ENCODE measurements around the gene SCN10A.

The SCN10A gene

DNA sequence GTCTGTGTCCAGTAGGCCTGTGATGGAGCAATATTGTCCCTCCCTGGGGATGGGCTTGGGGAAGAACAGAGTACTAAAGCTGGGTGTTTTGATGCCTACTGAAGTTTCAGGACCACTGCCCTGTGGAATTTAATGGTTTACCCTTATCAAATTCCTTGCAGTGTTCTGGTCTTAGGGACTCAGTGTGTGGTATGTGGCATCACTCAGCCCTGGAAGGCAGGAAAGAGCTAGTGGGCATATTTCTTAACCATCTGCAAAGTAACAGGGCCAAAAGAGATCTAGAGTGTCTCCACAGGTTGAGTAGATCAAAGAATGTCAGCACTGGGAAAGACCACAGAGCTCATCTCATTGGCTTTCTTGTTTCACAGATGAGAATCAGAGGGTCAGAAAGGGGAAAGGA, 11.8 kb upstream of the SCN10A start:
- Histone ChIP-seq H2AK5ac (ENCODE audit: low read length) (no peak overlapping the region), H3K79me2 (ENCODE audit: control insufficient read depth, insufficient read depth, low read length) (no peaks in the 10 kb centered on the region), H3K4me2 (ENCODE audit: low read length) (no peak overlapping the region), H3K4me3 (ENCODE audit: low read length) (no peak overlapping the region), H3K27me3 (ENCODE audit: insufficient read depth, low read length, poor library complexity) (no peaks in the 10 kb centered on the region), H2BK120ac (ENCODE audit: low read depth, low read length) (no peak overlapping the region), H3K56ac (ENCODE audit: low read length) (no peak overlapping the region), H4K8ac (ENCODE audit: low read depth, low read length) (no peak overlapping the region), H3K4me1 (ENCODE audit: control insufficient read depth, low read depth, low read length) (no peaks in the 10 kb centered on the region), H3K23ac (ENCODE audit: low read length) (no peak overlapping the region), H3K36me3 (ENCODE audit: control insufficient read depth, insufficient read depth, low read length) (no peaks in the 10 kb centered on the region), H2BK5ac (ENCODE audit: low read length) (no peak overlapping the region), H3K79me1 (ENCODE audit: low read length) (no peaks in the 10 kb centered on the region), H3K9ac (ENCODE audit: low read length) (no peak overlapping the region), H3K4ac (ENCODE audit: low read depth, low read length) (no peak overlapping the region), H2BK15ac (replicated peaks; ENCODE audit: low read depth) (no peak overlapping the region), H3K18ac (ENCODE audit: low read length) (no peak overlapping the region), H3K27ac (ENCODE audit: low read depth, low read length) (no peak overlapping the region), H4K5ac (ENCODE audit: low read length) (no peak overlapping the region)
- no peak for DNase-seq

DNA sequence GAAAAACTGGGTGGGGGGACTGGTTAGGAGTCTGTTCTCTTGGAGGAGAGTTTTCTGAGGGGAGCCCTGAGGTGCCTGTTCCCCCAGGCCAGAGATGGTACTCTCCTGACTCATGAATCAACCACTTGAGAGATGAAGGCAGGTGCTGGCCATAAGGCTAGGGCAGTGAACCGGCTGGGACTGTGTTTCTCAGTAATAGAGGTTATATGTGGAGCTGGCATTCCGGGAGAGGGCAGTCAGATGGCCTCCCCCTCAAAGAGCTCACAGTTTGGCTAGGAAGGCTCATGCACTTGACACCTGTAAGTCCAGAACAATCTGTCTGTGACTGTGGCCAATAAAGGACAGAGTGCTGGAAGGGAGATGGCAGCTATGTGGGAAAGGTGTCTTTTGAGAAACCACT, 10.0 kb upstream of the SCN10A start:
- H3K9ac ChIP-seq (ENCODE audit: low read length): no peak overlapping the region
- no CpG with 5 or more reads among the region's 2 CpGs for WGBS (ENCODE audit: extremely low coverage, insufficient coverage, low lambda C conversion rate)
- no peak overlapping the region for H4K8ac ChIP-seq (ENCODE audit: low read depth, low read length)
- H3K4ac ChIP-seq (ENCODE audit: low read depth, low read length): no peak overlapping the region
- no peak overlapping the region for H3K18ac ChIP-seq (ENCODE audit: low read length)
- no peaks in the 10 kb centered on the region for H3K36me3 ChIP-seq (ENCODE audit: control insufficient read depth, insufficient read depth, low read length)
- no peak overlapping the region for H3K4me3 ChIP-seq (ENCODE audit: low read length)
- no peak overlapping the region for H2BK120ac ChIP-seq (ENCODE audit: low read depth, low read length)
- H3K27ac ChIP-seq (ENCODE audit: low read depth, low read length): no peak overlapping the region
- no peaks in the 10 kb centered on the region for H3K79me1 ChIP-seq (ENCODE audit: low read length)
- H3K4me1 ChIP-seq (ENCODE audit: control insufficient read depth, low read depth, low read length): no peaks in the 10 kb centered on the region
- no peak overlapping the region for H3K4me2 ChIP-seq (ENCODE audit: low read length)
- H3K27me3 ChIP-seq (ENCODE audit: insufficient read depth, low read length, poor library complexity): no peaks in the 10 kb centered on the region
- H2AK5ac ChIP-seq (ENCODE audit: low read length): no peak overlapping the region
- no peak overlapping the region for H2BK15ac ChIP-seq (replicated peaks; ENCODE audit: low read depth)
- no peak overlapping the region for H3K23ac ChIP-seq (ENCODE audit: low read length)
- H2BK5ac ChIP-seq (ENCODE audit: low read length): no peak overlapping the region
- H3K56ac ChIP-seq (ENCODE audit: low read length): no peak overlapping the region
- no peaks in the 10 kb centered on the region for H3K79me2 ChIP-seq (ENCODE audit: control insufficient read depth, insufficient read depth, low read length)
- H4K5ac ChIP-seq (ENCODE audit: low read length): no peak overlapping the region
- DNase-seq: no peak

DNA sequence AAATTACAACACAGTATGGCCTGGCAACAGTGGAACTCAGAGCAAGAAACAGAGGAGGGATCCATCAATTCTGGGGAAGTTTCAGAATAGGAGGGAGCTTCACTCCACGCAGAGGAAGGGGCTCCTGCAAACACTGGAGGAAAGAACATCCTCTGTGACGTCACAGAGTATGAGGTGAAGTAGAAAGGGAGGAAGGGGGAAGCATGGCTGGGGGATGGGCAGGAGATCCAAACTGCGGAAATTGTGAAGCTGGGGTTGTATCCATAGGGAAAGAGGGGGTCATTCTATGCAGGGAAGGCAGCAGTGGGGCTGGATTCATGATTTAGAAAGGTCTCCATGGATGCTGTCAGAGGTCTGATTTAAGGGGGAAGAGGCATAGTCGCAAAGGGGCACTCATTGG, 8.3 kb upstream of the SCN10A start:
- no peaks in the 10 kb centered on the region for H3K79me2 ChIP-seq (ENCODE audit: control insufficient read depth, insufficient read depth, low read length)
- H3K4me2 ChIP-seq (ENCODE audit: low read length): no peak overlapping the region
- H3K36me3 ChIP-seq (ENCODE audit: control insufficient read depth, insufficient read depth, low read length): no peaks in the 10 kb centered on the region
- no peak overlapping the region for H2BK15ac ChIP-seq (replicated peaks; ENCODE audit: low read depth)
- H2BK120ac ChIP-seq (ENCODE audit: low read depth, low read length): no peak overlapping the region
- H3K4me1 ChIP-seq (ENCODE audit: control insufficient read depth, low read depth, low read length): no peaks in the 10 kb centered on the region
- no peak overlapping the region for H2AK5ac ChIP-seq (ENCODE audit: low read length)
- no peak overlapping the region for H3K4ac ChIP-seq (ENCODE audit: low read depth, low read length)
- H3K27me3 ChIP-seq (ENCODE audit: insufficient read depth, low read length, poor library complexity): no peaks in the 10 kb centered on the region
- no peaks in the 10 kb centered on the region for H3K79me1 ChIP-seq (ENCODE audit: low read length)
- no CpG with 5 or more reads among the region's 4 CpGs for WGBS (ENCODE audit: extremely low coverage, insufficient coverage, low lambda C conversion rate)
- H4K5ac ChIP-seq (ENCODE audit: low read length): no peak overlapping the region
- no peak overlapping the region for H4K8ac ChIP-seq (ENCODE audit: low read depth, low read length)
- H3K27ac ChIP-seq (ENCODE audit: low read depth, low read length): no peak overlapping the region
- H2BK5ac ChIP-seq (ENCODE audit: low read length): no peak overlapping the region
- H3K9ac ChIP-seq (ENCODE audit: low read length): no peak overlapping the region
- H3K4me3 ChIP-seq (ENCODE audit: low read length): no peak overlapping the region
- H3K23ac ChIP-seq (ENCODE audit: low read length): no peak overlapping the region
- H3K56ac ChIP-seq (ENCODE audit: low read length): no peak overlapping the region
- no peak overlapping the region for H3K18ac ChIP-seq (ENCODE audit: low read length)
- no peak for DNase-seq

DNA sequence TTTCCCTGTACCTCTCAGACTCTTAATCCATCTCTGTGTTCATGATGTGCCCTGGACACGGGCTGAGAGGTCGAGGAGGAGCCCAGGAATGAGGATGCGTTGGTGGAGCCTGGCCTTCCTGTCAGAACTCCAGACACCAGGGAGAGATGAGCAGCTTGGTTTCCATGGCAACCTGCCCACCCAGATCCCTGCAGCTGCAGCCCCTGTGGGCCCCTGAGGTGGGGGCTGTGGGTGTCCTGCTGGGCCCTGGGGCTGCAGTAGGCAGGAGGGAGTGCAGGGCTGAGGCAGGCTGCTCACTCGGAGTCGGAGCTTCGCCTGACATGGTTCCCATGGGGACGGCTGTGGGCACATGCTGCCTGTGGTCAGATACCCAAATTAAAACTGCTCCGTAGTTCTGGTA, 7.7 kb upstream of the SCN10A start:
- H3K79me2 ChIP-seq (ENCODE audit: control insufficient read depth, insufficient read depth, low read length): no peaks in the 10 kb centered on the region
- no CpG with 5 or more reads among the region's 8 CpGs for WGBS (ENCODE audit: extremely low coverage, insufficient coverage, low lambda C conversion rate)
- H3K4me2 ChIP-seq (ENCODE audit: low read length): no peak overlapping the region
- no peak overlapping the region for H4K5ac ChIP-seq (ENCODE audit: low read length)
- H2BK5ac ChIP-seq (ENCODE audit: low read length): no peak overlapping the region
- H2BK120ac ChIP-seq (ENCODE audit: low read depth, low read length): no peak overlapping the region
- H4K8ac ChIP-seq (ENCODE audit: low read depth, low read length): no peak overlapping the region
- no peak overlapping the region for H3K4me3 ChIP-seq (ENCODE audit: low read length)
- no peaks in the 10 kb centered on the region for H3K79me1 ChIP-seq (ENCODE audit: low read length)
- no peak overlapping the region for H2AK5ac ChIP-seq (ENCODE audit: low read length)
- H3K4me1 ChIP-seq (ENCODE audit: control insufficient read depth, low read depth, low read length): no peaks in the 10 kb centered on the region
- no peak overlapping the region for H3K27ac ChIP-seq (ENCODE audit: low read depth, low read length)
- DNase-seq: no peak
- H2BK15ac ChIP-seq (replicated peaks; ENCODE audit: low read depth): no peak overlapping the region
- H3K27me3 ChIP-seq (ENCODE audit: insufficient read depth, low read length, poor library complexity): no peaks in the 10 kb centered on the region
- no peak overlapping the region for H3K4ac ChIP-seq (ENCODE audit: low read depth, low read length)
- no peaks in the 10 kb centered on the region for H3K36me3 ChIP-seq (ENCODE audit: control insufficient read depth, insufficient read depth, low read length)
- H3K56ac ChIP-seq (ENCODE audit: low read length): no peak overlapping the region
- H3K23ac ChIP-seq (ENCODE audit: low read length): no peak overlapping the region
- no peak overlapping the region for H3K9ac ChIP-seq (ENCODE audit: low read length)
- no peak overlapping the region for H3K18ac ChIP-seq (ENCODE audit: low read length)

DNA sequence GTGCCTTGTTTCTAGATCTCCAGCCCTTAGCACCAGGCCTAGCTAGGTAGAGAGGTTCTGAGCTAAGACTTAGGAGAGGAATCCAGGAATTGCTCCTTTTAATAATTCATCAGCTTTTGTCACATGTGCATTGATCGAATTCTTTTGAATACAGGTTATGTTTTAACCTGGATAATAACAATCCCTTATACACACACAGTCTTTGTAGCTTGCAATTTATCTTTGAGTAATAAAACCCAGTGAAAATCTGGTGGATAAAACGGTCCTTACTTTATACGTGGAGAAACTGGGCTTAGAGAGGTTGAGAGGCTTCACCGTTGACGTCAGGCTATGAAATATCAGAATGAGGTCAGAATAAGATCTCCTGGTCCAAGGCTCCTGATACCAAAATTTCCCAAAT, 7.2 kb upstream of the SCN10A start:
- no peak overlapping the region for H3K4me3 ChIP-seq (ENCODE audit: low read length)
- no peak overlapping the region for H3K4ac ChIP-seq (ENCODE audit: low read depth, low read length)
- no peak overlapping the region for H3K56ac ChIP-seq (ENCODE audit: low read length)
- H3K27ac ChIP-seq (ENCODE audit: low read depth, low read length): no peak overlapping the region
- DNase-seq: no peak
- no peaks in the 10 kb centered on the region for H3K4me1 ChIP-seq (ENCODE audit: control insufficient read depth, low read depth, low read length)
- H3K9ac ChIP-seq (ENCODE audit: low read length): no peak overlapping the region
- H3K36me3 ChIP-seq (ENCODE audit: control insufficient read depth, insufficient read depth, low read length): no peaks in the 10 kb centered on the region
- H2BK120ac ChIP-seq (ENCODE audit: low read depth, low read length): no peak overlapping the region
- no peak overlapping the region for H2BK15ac ChIP-seq (replicated peaks; ENCODE audit: low read depth)
- H4K8ac ChIP-seq (ENCODE audit: low read depth, low read length): no peak overlapping the region
- WGBS (ENCODE audit: extremely low coverage, insufficient coverage, low lambda C conversion rate): no CpG with 5 or more reads among the region's 5 CpGs
- H3K79me2 ChIP-seq (ENCODE audit: control insufficient read depth, insufficient read depth, low read length): no peaks in the 10 kb centered on the region
- no peak overlapping the region for H4K5ac ChIP-seq (ENCODE audit: low read length)
- no peak overlapping the region for H3K23ac ChIP-seq (ENCODE audit: low read length)
- no peaks in the 10 kb centered on the region for H3K27me3 ChIP-seq (ENCODE audit: insufficient read depth, low read length, poor library complexity)
- H2AK5ac ChIP-seq (ENCODE audit: low read length): no peak overlapping the region
- H3K79me1 ChIP-seq (ENCODE audit: low read length): no peaks in the 10 kb centered on the region
- H3K4me2 ChIP-seq (ENCODE audit: low read length): no peak overlapping the region
- H3K18ac ChIP-seq (ENCODE audit: low read length): no peak overlapping the region
- no peak overlapping the region for H2BK5ac ChIP-seq (ENCODE audit: low read length)

DNA sequence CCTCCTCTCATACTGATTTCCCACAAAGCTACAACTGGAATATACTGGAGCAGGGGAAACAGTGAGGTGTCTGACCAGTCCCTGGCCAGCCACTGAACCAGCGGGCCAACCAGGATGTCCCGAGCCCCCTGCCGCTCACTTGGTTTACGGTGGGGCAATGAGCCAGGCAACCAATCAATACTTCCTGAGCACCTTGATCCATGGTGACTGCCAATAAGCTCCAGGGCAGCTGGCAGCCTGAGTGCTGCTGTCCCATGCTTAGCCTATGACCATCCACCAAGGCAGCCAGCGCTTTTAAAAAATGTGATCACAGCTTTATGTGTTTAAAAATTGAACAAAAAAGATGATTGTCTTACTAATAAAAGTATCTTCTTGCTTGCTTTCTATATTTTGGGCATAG, 4.2 kb downstream of the SCN10A start:
- H3K27ac ChIP-seq (ENCODE audit: low read depth, low read length): no peak overlapping the region
- no peak overlapping the region for H3K9ac ChIP-seq (ENCODE audit: low read length)
- H4K8ac ChIP-seq (ENCODE audit: low read depth, low read length): no peak overlapping the region
- H3K56ac ChIP-seq (ENCODE audit: low read length): no peak overlapping the region
- H3K27me3 ChIP-seq (ENCODE audit: insufficient read depth, low read length, poor library complexity): no peaks in the 10 kb centered on the region
- no peak overlapping the region for H3K4me2 ChIP-seq (ENCODE audit: low read length)
- no peaks in the 10 kb centered on the region for H3K79me1 ChIP-seq (ENCODE audit: low read length)
- no peak overlapping the region for H3K4ac ChIP-seq (ENCODE audit: low read depth, low read length)
- no peaks in the 10 kb centered on the region for H3K36me3 ChIP-seq (ENCODE audit: control insufficient read depth, insufficient read depth, low read length)
- H3K23ac ChIP-seq (ENCODE audit: low read length): no peak overlapping the region
- no peak overlapping the region for H4K5ac ChIP-seq (ENCODE audit: low read length)
- WGBS (ENCODE audit: extremely low coverage, insufficient coverage, low lambda C conversion rate): no CpG with 5 or more reads among the region's 5 CpGs
- no peak overlapping the region for H3K18ac ChIP-seq (ENCODE audit: low read length)
- DNase-seq: no peak
- H2AK5ac ChIP-seq (ENCODE audit: low read length): no peak overlapping the region
- no peak overlapping the region for H3K4me3 ChIP-seq (ENCODE audit: low read length)
- H3K79me2 ChIP-seq (ENCODE audit: control insufficient read depth, insufficient read depth, low read length): no peaks in the 10 kb centered on the region
- no peak overlapping the region for H2BK5ac ChIP-seq (ENCODE audit: low read length)
- no peak overlapping the region for H2BK15ac ChIP-seq (replicated peaks; ENCODE audit: low read depth)
- H3K4me1 ChIP-seq (ENCODE audit: control insufficient read depth, low read depth, low read length): no peaks in the 10 kb centered on the region
- no peak overlapping the region for H2BK120ac ChIP-seq (ENCODE audit: low read depth, low read length)
